H1 (cell line): ENCODE data around the gene GPSM1. TPM values are rescaled to one million over a fixed set of nuclear protein-coding genes. Genes with fewer than 3 reads are reported as not detected.

Source experiments
- CTCF ChIA-PET: fragments of 300-600 bp; sonication (Branson Sonifier 250); formaldehyde crosslinking; loops from one replicate; lab custom pipeline; 2021; ENCODE audit not compliant: partially characterized antibody; lab: Charles Lee
- POLR2A ChIA-PET: fragments of 300-600 bp; sonication (Branson Sonifier 250); formaldehyde crosslinking; loops from one replicate; lab custom pipeline; 2021; ENCODE audit warnings: inconsistent platforms; ENCODE audit not compliant: partially characterized antibody; lab: Charles Lee
- DNase-seq, 2 experiments: peaks; one replicate each; pipeline versions ENCODE4 v3.0.0 to v3.0.0-alpha.2; 2010 to 2022; ENCODE audit warnings: low spot score in 2 of 2, low read depth in 1 of 2, mixed read lengths in 1 of 2
- FAIRE-seq: peaks from 2 replicates; lab custom pipeline; 2011; peaks lifted over from hg19 to GRCh38; lab: Jason Lieb, UNC
- H2AFZ ChIP-seq: 2 replicates; pipeline ENCODE4 v1.8.1; 2012; ENCODE audit warnings: low read length, inconsistent platforms
- H2AK5ac ChIP-seq: 2 replicates; pipeline ENCODE4 v1.6.1; 2013; ENCODE audit warnings: low read depth, low read length
- H2BK120ac ChIP-seq: replicated peaks from 2 replicates; pipeline ENCODE3; 2013; ENCODE audit warnings: low read depth, low read length, inconsistent platforms
- H2BK12ac ChIP-seq: 2 replicates; pipeline ENCODE4 v1.6.1; 2013; ENCODE audit warnings: low read depth, low read length
- H2BK15ac ChIP-seq: 2 replicates; pipeline ENCODE4 v1.6.1; 2013; ENCODE audit warnings: low read length
- H2BK20ac ChIP-seq: 2 replicates; pipeline ENCODE4 v1.6.1; 2013; ENCODE audit warnings: low read length
- H2BK5ac ChIP-seq: 2 replicates; pipeline ENCODE4 v1.6.1; 2013; ENCODE audit warnings: low read depth, low read length
- H3K14ac ChIP-seq: 2 replicates; pipeline ENCODE4 v1.6.1; 2013; ENCODE audit warnings: inconsistent platforms; ENCODE audit not compliant: insufficient read length
- H3K18ac ChIP-seq: 2 replicates; pipeline ENCODE4 v1.6.1; 2013; ENCODE audit warnings: low read length; ENCODE audit errors: extremely low read depth
- H3K23ac ChIP-seq: 2 replicates; pipeline ENCODE4 v1.6.1; 2013; ENCODE audit warnings: inconsistent platforms; ENCODE audit not compliant: insufficient read length
- H3K23me2 ChIP-seq: 2 replicates; pipeline ENCODE4 v1.6.1; 2013; ENCODE audit warnings: low read depth, low read length
- H3K27ac ChIP-seq: 2 replicates; pipeline ENCODE4 v1.6.1; 2011; ENCODE audit warnings: low read depth, low read length, inconsistent platforms
- H3K27me3 ChIP-seq, 4 experiments: replicated peaks in 1 of 4; 1 replicate in 1 of 4; 2 replicates in 3 of 4; pipeline versions ENCODE4 v1.6.1 to v1.8.1; 2011 to 2013; ENCODE audit warnings: low read length in 3 of 4, mild to moderate bottlenecking in 3 of 4, inconsistent platforms in 2 of 4, mixed read lengths in 2 of 4, moderate library complexity in 1 of 4; ENCODE audit not compliant: control insufficient read depth in 3 of 4, insufficient read depth in 3 of 4; ENCODE audit errors: extremely low read depth in 1 of 4
- H3K36me3 ChIP-seq, 4 experiments: 2 replicates each; pipeline versions ENCODE4 v1.6.1 to v1.8.1; 2011 to 2013; ENCODE audit warnings: mild to moderate bottlenecking in 4 of 4, low read length in 3 of 4, moderate library complexity in 2 of 4, control low read depth in 1 of 4, inconsistent platforms in 1 of 4; ENCODE audit not compliant: insufficient read depth in 4 of 4, control insufficient read depth in 2 of 4
- H3K4ac ChIP-seq: replicated peaks from 2 replicates; pipeline ENCODE3; 2013; ENCODE audit warnings: low read length, low read depth, mixed read lengths, inconsistent platforms; ENCODE audit not compliant: insufficient read length
- H3K4me1 ChIP-seq, 4 experiments: replicated peaks in 1 of 4; 1 replicate in 1 of 4; 2 replicates in 3 of 4; pipeline versions ENCODE4 v1.6.1 to v1.8.1; 2011 to 2013; ENCODE audit warnings: low read length in 3 of 4, inconsistent platforms in 2 of 4, mixed read lengths in 1 of 4; ENCODE audit not compliant: insufficient read depth in 4 of 4, control insufficient read depth in 3 of 4
- H3K4me2 ChIP-seq, 2 experiments: 2 replicates each; pipeline versions ENCODE4 v1.6.1 to v1.8.1; 2011 to 2013; ENCODE audit warnings: low read depth in 2 of 2, low read length in 2 of 2, control low read depth in 1 of 2, inconsistent platforms in 1 of 2, mild to moderate bottlenecking in 1 of 2; ENCODE audit not compliant: insufficient read depth in 1 of 2
- H3K4me3 ChIP-seq, 4 experiments: fragments of 200-600, 300-600 bp in 1 of 4; sonication (generic), shearing (Covaris generic), sonication (Bioruptor Twin) in 1 of 4; 2 replicates each; pipeline versions ENCODE4 v1.5.1 to v1.8.1; 2011 to 2016; ENCODE audit warnings: low read length in 4 of 4, low read depth in 3 of 4, control low read depth in 2 of 4, inconsistent platforms in 2 of 4, mild to moderate bottlenecking in 2 of 4, mixed read lengths in 1 of 4, moderate library complexity in 1 of 4; ENCODE audit not compliant: insufficient read depth in 2 of 4; ENCODE audit errors: extremely low read depth in 1 of 4
- H3K56ac ChIP-seq: replicated peaks from 2 replicates; pipeline ENCODE3; 2013; ENCODE audit warnings: low read depth, mild to moderate bottlenecking, mixed read lengths, low read length, inconsistent platforms; ENCODE audit not compliant: insufficient read length
- H3K79me1 ChIP-seq: 2 replicates; pipeline ENCODE4 v1.6.1; 2013; ENCODE audit warnings: low read depth, low read length, control low read depth
- H3K79me2 ChIP-seq, 2 experiments: 2 replicates each; pipeline versions ENCODE4 v1.6.1 to v1.8.1; 2012 to 2013; ENCODE audit warnings: low read length in 2 of 2, mild to moderate bottlenecking in 2 of 2, inconsistent platforms in 1 of 2; ENCODE audit not compliant: insufficient read depth in 2 of 2, control insufficient read depth in 1 of 2
- H3K9ac ChIP-seq, 4 experiments: replicated peaks in 1 of 4; 1 replicate in 1 of 4; 2 replicates in 3 of 4; pipeline versions ENCODE4 v1.6.1 to v1.8.1; 2011 to 2013; ENCODE audit warnings: low read depth in 3 of 4, low read length in 3 of 4, control low read depth in 2 of 4, mild to moderate bottlenecking in 2 of 4, moderate library complexity in 2 of 4, inconsistent platforms in 1 of 4; ENCODE audit errors: extremely low read depth in 1 of 4
- H3K9me3 ChIP-seq, 2 experiments: 2 replicates each; pipeline versions ENCODE4 v1.6.1 to v1.8.1; 2012 to 2013; ENCODE audit warnings: mild to moderate bottlenecking in 2 of 2, moderate library complexity in 2 of 2, control low read depth in 1 of 2, inconsistent platforms in 1 of 2, low read depth in 1 of 2, low read length in 1 of 2, mixed read lengths in 1 of 2; ENCODE audit not compliant: insufficient read depth in 2 of 2
- H4K20me1 ChIP-seq, 2 experiments: replicated peaks in 1 of 2; 2 replicates each; pipeline versions ENCODE3 to v1.8.1; 2011 to 2013; ENCODE audit warnings: inconsistent platforms in 2 of 2, low read length in 2 of 2, mild to moderate bottlenecking in 1 of 2; ENCODE audit not compliant: insufficient read depth in 2 of 2, control insufficient read depth in 1 of 2
- H4K5ac ChIP-seq: 2 replicates; pipeline ENCODE4 v1.6.1; 2013; ENCODE audit warnings: low read length, low read depth, mixed read lengths, inconsistent platforms; ENCODE audit not compliant: insufficient read length
- H4K8ac ChIP-seq: 2 replicates; pipeline ENCODE4 v1.8.0; 2013; ENCODE audit warnings: mild to moderate bottlenecking, moderate library complexity, low read length, inconsistent platforms; ENCODE audit not compliant: insufficient read depth; ENCODE audit errors: extremely low read depth
- H4K91ac ChIP-seq: replicated peaks from 2 replicates; pipeline ENCODE3; 2013; ENCODE audit warnings: low read length, mixed read lengths, inconsistent platforms; ENCODE audit not compliant: insufficient read length
- CHD1 ChIP-seq: IDR thresholded peaks from 2 replicates; pipeline ENCODE4 v1.6.1; 2012; ENCODE audit warnings: low read depth, low read length, improper control_type of control experiment
- HDAC6 ChIP-seq: IDR thresholded peaks from one replicate; pipeline ENCODE4 v1.7.1; 2012; ENCODE audit warnings: low read depth, mild to moderate bottlenecking, inconsistent platforms, low read length, moderate library complexity
- KDM1A ChIP-seq: fragments of 200-600, 300-600 bp; sonication (generic); IDR thresholded peaks from 2 replicates; pipeline ENCODE4 v1.7.1; 2016; ENCODE audit warnings: mild to moderate bottlenecking, low read length, borderline replicate concordance
- RFX5 ChIP-seq: IDR thresholded peaks from 2 replicates; pipeline ENCODE4 v1.6.1; 2011; ENCODE audit warnings: low read depth, low read length, improper control_type of control experiment, borderline replicate concordance
- SIN3A ChIP-seq, 2 experiments: IDR thresholded peaks in 1 of 2; conservative IDR thresholded peaks in 1 of 2; 2 replicates each; pipeline ENCODE4 v1.6.1; 2011 to 2012; ENCODE audit warnings: low read length in 2 of 2, improper control_type of control experiment in 1 of 2, low read depth in 1 of 2, mild to moderate bottlenecking in 1 of 2
- SP1 ChIP-seq: IDR thresholded peaks from 2 replicates; pipeline ENCODE4 v1.6.1; 2011; ENCODE audit warnings: low read depth, low read length
- TCF12 ChIP-seq: IDR thresholded peaks from 2 replicates; pipeline ENCODE4 v1.6.1; 2011; ENCODE audit warnings: low read depth, mild to moderate bottlenecking, low read length
- WGBS, 2 experiments: shearing (Covaris generic) in 1 of 2; methylation state at CpG; one replicate each; pipeline versions ENCODE4 v1.1.6 to v1.1.7; 2013 to 2015; ENCODE audit warnings: low lambda C conversion rate in 2 of 2, mixed read lengths in 2 of 2, inconsistent platforms in 1 of 2, low coverage in 1 of 2, missing lambda C conversion rate in 1 of 2; ENCODE audit not compliant: insufficient replicate concordance in 2 of 2, insufficient coverage in 1 of 2, insufficient read length in 1 of 2; ENCODE audit errors: extremely low coverage in 1 of 2, missing lambda C conversion rate in 1 of 2; 5-methylcytosine and 5-hydroxymethylcytosine counted together
- polyA plus RNA-seq, 7 experiments: library from polyadenylated mRNA; depleted of rRNA in 3 of 7; stranded (reverse) in 5 of 7; unstranded in 2 of 7; fragments of >200 nt in 5 of 7; fragments of 200-250 nt in 2 of 7; gene quantifications; 1 replicate in 5 of 7; 2 replicates in 1 of 7; 4 replicates in 1 of 7; pipeline versions ENCODE4 v1.2.1 to v1.2.3, GENCODE V29; 2011 to 2013; ENCODE audit warnings: missing spikeins in 2 of 7, mixed read lengths in 2 of 7
- total RNA-seq: library from RNA; stranded (reverse); fragmentation: NEBNext Ultra II Directional; extraction: Animal tissue kit (Norgen Biotek cat#: 25700); gene quantifications from 2 replicates; pipeline ENCODE4 v1.2.1, GENCODE V29; 2021
- TF ChIP-seq, protein P1 (sequence below): IDR thresholded peaks from 2 replicates; pipeline ENCODE4 v1.6.1; 2011; ENCODE audit warnings: low read depth, mild to moderate bottlenecking, low read length; ENCODE audit not compliant: insufficient read depth
- TF ChIP-seq, protein P2 (sequence below): IDR thresholded peaks from 2 replicates; pipeline ENCODE4 v1.6.1; 2012; ENCODE audit warnings: low read length, inconsistent platforms

GPSM1 gene
- total and polyA plus RNA-seq, 2 of the 8 experiments (the other 6 are each of a cell fraction or from before 2014, with no cell fraction given): 12.8 to 18.0 TPM

DNA sequence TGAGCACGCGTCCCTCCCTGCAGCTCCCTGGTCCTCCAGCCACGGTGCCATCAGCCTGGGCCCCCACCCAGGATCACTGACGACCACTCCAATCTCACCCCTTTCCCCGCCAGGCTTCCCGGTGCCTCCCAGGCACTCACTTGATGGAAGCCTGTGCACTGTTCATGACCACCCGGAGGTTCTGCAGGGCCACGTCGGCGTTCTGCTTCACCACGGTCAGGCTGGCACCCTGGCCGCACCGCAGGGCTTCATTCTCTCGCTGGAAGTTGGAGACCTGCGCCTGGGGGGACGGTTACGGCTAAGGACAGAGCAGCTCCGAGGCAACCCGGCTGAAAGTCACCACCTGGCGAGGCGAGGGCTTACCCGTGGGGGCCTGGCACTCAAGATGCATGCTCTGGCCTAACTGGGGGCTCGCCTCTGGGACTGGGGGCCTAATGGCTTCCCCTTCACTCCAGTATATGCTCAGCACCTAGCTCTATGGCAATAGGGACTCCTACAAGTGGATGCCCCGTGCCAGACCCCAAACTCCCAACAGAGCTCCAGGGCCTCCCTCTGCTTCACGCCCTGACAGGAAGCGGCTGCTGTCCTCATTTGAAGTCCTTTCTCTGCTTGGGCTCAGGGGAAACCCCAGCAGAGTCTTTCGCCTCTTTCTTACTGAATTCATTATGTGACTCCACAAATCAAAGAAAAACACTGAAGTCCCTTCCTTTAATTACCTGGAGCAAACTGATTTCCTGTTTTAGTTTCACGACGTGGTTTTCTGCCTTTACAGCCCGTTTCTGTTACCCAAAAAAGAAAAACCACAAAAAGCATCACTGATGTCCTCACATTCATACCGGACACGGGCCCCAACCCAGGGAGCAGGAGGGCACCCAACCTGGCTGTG is 76.8 kb downstream of the GPSM1 start:
- H4K91ac ChIP-seq: no peak overlapping the region
- ChIA-PET CTCF (interaction anchor here (0.7 to 1.4 kb wide), 5 partner anchors 9 to 113 kb away, joined by 3 read pairs; no protein-coding TSS in a partner anchor), POLR2A (interaction anchor here (1.2 to 14.6 kb wide), 7 partner anchors 10 to 71 kb away, joined by 3 to 139 read pairs (median 6); partner anchors contain the start of gene DNLZ)
- no peak overlapping the region for H4K5ac ChIP-seq
- H2BK120ac ChIP-seq: no peak overlapping the region
- no peaks in the 10 kb centered on the region for H3K9me3 ChIP-seq
- no peak overlapping the region for H2AFZ ChIP-seq
- H3K4ac ChIP-seq: no peak overlapping the region
- H2BK5ac ChIP-seq: no peak overlapping the region
- no peak overlapping the region; a peak in 1 of 7 replicates for H3K9ac ChIP-seq
- peaks cover 10% of the 10 kb centered on the region for H3K79me1 ChIP-seq
- WGBS, 2 experiments: 95% methylated on average over 32 of the region's 32 CpGs; no CpG with 5 or more reads in 1 of the 2 experiments
- H2BK12ac ChIP-seq: no peak overlapping the region
- peaks cover under 1% of the 10 kb centered on the region; the same call in 1 of the 2 replicates for H3K23me2 ChIP-seq
- no peak overlapping the region for H3K4me3 ChIP-seq
- H3K14ac ChIP-seq: no peak overlapping the region
- no peak overlapping the region for H2BK20ac ChIP-seq
- no peak for FAIRE-seq
- no peak overlapping the region for H3K4me2 ChIP-seq
- no peak overlapping the region for H3K18ac ChIP-seq
- H3K36me3 ChIP-seq: peaks cover 14 to 53% (median 36%) of the 10 kb centered on the region in 4 experiments; a peak in 7 of 8 replicates
- H2AK5ac ChIP-seq: no peak overlapping the region
- H3K79me2 ChIP-seq: peaks cover 0 to 15% of the 10 kb centered on the region in 2 experiments; a peak in 2 of 4 replicates
- H3K56ac ChIP-seq: no peak overlapping the region
- H2BK15ac ChIP-seq: no peak overlapping the region
- H3K27me3 ChIP-seq: no peaks in the 10 kb centered on the region
- no peak overlapping the region for H4K8ac ChIP-seq
- H3K27ac ChIP-seq: no peak overlapping the region
- peaks cover 0 to 2% (median 0%) of the 10 kb centered on the region in 4 experiments; a peak in 2 of 7 replicates for H3K4me1 ChIP-seq
- H4K20me1 ChIP-seq: peaks cover 5 to 7% of the 10 kb centered on the region in 2 experiments
- no peak overlapping the region for H3K23ac ChIP-seq
- DNase-seq: no peak
- TF ChIP-seq KDM1A: no peak
- no peak for TF ChIP-seq TCF12
- TF ChIP-seq CHD1: no peak
- TF ChIP-seq SP1: no peak
- TF ChIP-seq SIN3A (conservative IDR thresholded peaks at IDR 0.05 in 1 of 2, IDR thresholded peaks at IDR 0.05 in 1 of 2; ENCODE audit: low read depth in 1 of 2, low read length in 2 of 2): no peak
- TF ChIP-seq HDAC6: no peak
- TF ChIP-seq, protein P1, sequence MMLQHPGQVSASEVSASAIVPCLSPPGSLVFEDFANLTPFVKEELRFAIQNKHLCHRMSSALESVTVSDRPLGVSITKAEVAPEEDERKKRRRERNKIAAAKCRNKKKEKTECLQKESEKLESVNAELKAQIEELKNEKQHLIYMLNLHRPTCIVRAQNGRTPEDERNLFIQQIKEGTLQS: no peak
- TF ChIP-seq, protein P2, sequence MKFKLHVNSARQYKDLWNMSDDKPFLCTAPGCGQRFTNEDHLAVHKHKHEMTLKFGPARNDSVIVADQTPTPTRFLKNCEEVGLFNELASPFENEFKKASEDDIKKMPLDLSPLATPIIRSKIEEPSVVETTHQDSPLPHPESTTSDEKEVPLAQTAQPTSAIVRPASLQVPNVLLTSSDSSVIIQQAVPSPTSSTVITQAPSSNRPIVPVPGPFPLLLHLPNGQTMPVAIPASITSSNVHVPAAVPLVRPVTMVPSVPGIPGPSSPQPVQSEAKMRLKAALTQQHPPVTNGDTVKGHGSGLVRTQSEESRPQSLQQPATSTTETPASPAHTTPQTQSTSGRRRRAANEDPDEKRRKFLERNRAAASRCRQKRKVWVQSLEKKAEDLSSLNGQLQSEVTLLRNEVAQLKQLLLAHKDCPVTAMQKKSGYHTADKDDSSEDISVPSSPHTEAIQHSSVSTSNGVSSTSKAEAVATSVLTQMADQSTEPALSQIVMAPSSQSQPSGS: no peak
- TF ChIP-seq RFX5: no peak
